ENCODE results near the gene SYS1. TPM values are rescaled to one million over a fixed set of nuclear protein-coding genes. Genes with fewer than 3 reads are reported as not detected.
A peak's percentile ranks its signal among the peaks of the same experiment; 100 is the strongest.

The SYS1 gene
- polyA plus RNA-seq, 1 donor from 2014 or later: 16.1 TPM

GRCh38 chr20:45405571-45406259 lies 42.8 kb downstream of the SYS1 start:
- H3K9me3 ChIP-seq (ENCODE audit: low read length): peaks cover 4% of the 10 kb centered on the region
- TF ChIP-seq, protein P1, sequence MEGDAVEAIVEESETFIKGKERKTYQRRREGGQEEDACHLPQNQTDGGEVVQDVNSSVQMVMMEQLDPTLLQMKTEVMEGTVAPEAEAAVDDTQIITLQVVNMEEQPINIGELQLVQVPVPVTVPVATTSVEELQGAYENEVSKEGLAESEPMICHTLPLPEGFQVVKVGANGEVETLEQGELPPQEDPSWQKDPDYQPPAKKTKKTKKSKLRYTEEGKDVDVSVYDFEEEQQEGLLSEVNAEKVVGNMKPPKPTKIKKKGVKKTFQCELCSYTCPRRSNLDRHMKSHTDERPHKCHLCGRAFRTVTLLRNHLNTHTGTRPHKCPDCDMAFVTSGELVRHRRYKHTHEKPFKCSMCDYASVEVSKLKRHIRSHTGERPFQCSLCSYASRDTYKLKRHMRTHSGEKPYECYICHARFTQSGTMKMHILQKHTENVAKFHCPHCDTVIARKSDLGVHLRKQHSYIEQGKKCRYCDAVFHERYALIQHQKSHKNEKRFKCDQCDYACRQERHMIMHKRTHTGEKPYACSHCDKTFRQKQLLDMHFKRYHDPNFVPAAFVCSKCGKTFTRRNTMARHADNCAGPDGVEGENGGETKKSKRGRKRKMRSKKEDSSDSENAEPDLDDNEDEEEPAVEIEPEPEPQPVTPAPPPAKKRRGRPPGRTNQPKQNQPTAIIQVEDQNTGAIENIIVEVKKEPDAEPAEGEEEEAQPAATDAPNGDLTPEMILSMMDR (IDR thresholded peaks at IDR 0.05; ENCODE audit: poor library complexity, severe bottlenecking): no peak
- no peak for TF ChIP-seq TAF1 (IDR thresholded peaks at IDR 0.05; ENCODE audit: low read depth)
- TF ChIP-seq EZH2 (IDR thresholded peaks at IDR 0.05; ENCODE audit: borderline replicate concordance, insufficient read depth, low read length, poor library complexity, severe bottlenecking): no peak
- TF ChIP-seq SMC3 (conservative IDR thresholded peaks at IDR 0.05; ENCODE audit: poor library complexity): no peak
- TF ChIP-seq EP300 (conservative IDR thresholded peaks at IDR 0.05; ENCODE audit: poor library complexity, severe bottlenecking): no peak
- no peak for TF ChIP-seq MXI1 (conservative IDR thresholded peaks at IDR 0.05; ENCODE audit: poor library complexity, severe bottlenecking)
- no peak for TF ChIP-seq REST (IDR thresholded peaks at IDR 0.05; ENCODE audit: borderline replicate concordance)
- no peak for TF ChIP-seq RAD21 (conservative IDR thresholded peaks at IDR 0.05)
- no peak for TF ChIP-seq POLR2AphosphoS5 (IDR thresholded peaks at IDR 0.05)
- no peak overlapping the region for H3K27ac ChIP-seq (ENCODE audit: low read length)
- peak overlapping the region; percentile 70 for H3K9ac ChIP-seq (ENCODE audit: low read length)
- H3K4me3 ChIP-seq (ENCODE audit: low read length): peak overlapping the region; percentile 86
- H3K27me3 ChIP-seq (ENCODE audit: insufficient read depth, low read depth, low read length): peaks cover 19% of the 10 kb centered on the region
- H3F3A ChIP-seq (ENCODE audit: insufficient read depth, low read length, poor library complexity, severe bottlenecking): no peaks in the 10 kb centered on the region
- no peaks in the 10 kb centered on the region for H4K20me1 ChIP-seq (ENCODE audit: insufficient read depth)
- H3K36me3 ChIP-seq (ENCODE audit: insufficient read depth, low read length): no peaks in the 10 kb centered on the region
- no peak overlapping the region for H2AFZ ChIP-seq (ENCODE audit: low read depth, low read length)
- H3K79me2 ChIP-seq (replicated peaks; ENCODE audit: insufficient read depth, low read length): no peaks in the 10 kb centered on the region
- H3K9me2 ChIP-seq (ENCODE audit: insufficient read depth, low read length): no peaks in the 10 kb centered on the region
- H3K4me2 ChIP-seq (ENCODE audit: low read length): peak overlapping the region; percentile 48

DNA sequence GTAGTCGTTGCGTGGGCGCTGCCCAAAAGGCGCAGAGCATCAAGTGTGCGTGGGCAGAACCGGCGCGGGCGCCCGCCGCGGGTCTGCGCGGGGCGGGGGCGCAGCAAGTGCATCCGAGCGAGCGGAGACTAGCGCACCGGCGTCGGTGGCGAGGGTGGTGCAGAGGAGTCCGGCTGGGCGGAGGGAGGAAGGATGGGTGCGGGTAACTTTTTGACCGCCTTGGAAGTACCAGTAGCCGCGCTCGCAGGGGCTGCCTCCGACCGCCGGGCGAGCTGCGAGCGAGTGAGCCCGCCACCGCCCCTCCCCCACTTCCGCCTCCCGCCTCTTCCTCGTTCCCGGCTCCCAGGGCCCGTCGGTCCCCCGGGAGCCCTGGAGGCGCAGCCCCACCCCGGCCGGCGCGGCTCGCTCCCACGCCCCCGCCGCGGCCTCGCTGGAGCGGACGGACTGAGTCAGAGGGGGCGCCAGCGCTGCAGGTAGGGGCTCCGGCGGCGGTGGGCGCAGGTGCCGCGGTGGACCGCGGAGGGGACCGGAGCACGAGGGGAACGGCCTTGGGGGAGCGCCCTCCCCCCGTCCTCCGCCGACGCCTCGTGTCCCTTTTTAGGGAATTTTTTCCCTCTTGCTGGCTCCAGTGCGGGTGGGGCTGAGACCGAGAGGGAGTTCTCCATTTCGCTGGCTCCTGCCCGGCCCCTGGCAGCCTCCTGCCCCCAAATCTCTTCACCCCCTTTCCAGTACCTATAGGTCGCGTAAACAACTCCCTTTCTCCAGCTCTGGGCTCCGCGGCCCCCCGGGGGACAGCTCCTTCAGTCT lies 43.5 kb downstream of the SYS1 start:
- peak overlapping the region; percentile 45 for H2AFZ ChIP-seq (ENCODE audit: low read depth, low read length)
- peak; percentile 34 for TF ChIP-seq MXI1 (conservative IDR thresholded peaks at IDR 0.05; ENCODE audit: poor library complexity, severe bottlenecking)
- TF ChIP-seq, protein P1 (IDR thresholded peaks at IDR 0.05; ENCODE audit: poor library complexity, severe bottlenecking): no peak
- no peaks in the 10 kb centered on the region for H3K9me3 ChIP-seq (ENCODE audit: low read length)
- H4K20me1 ChIP-seq (ENCODE audit: insufficient read depth): no peaks in the 10 kb centered on the region
- H3K4me2 ChIP-seq (ENCODE audit: low read length): peak overlapping the region; percentile 51
- no peaks in the 10 kb centered on the region for H3K36me3 ChIP-seq (ENCODE audit: insufficient read depth, low read length)
- no peaks in the 10 kb centered on the region for H3K9me2 ChIP-seq (ENCODE audit: insufficient read depth, low read length)
- H3K27ac ChIP-seq (ENCODE audit: low read length): no peak overlapping the region
- H3K4me3 ChIP-seq (ENCODE audit: low read length): peak overlapping the region; percentile 86
- no peaks in the 10 kb centered on the region for H3F3A ChIP-seq (ENCODE audit: insufficient read depth, low read length, poor library complexity, severe bottlenecking)
- H3K79me2 ChIP-seq (replicated peaks; ENCODE audit: insufficient read depth, low read length): no peaks in the 10 kb centered on the region
- H3K9ac ChIP-seq (ENCODE audit: low read length): peak overlapping the region; percentile 70
- H3K27me3 ChIP-seq (ENCODE audit: insufficient read depth, low read depth, low read length): peaks cover 19% of the 10 kb centered on the region

Measured in neural cell (in vitro differentiated cells).